AG09309 (cell line): ENCODE measurements around the gene NDUFS3.

Experiments
- DNase-seq: peaks from one replicate; pipeline ENCODE4 v3.0.0-alpha.2; 2010; ENCODE audit warnings: low read depth
- H3K4me3 ChIP-seq: 2 replicates; pipeline ENCODE4 v1.5.1; 2011; ENCODE audit warnings: mild to moderate bottlenecking, low read depth, low read length, moderate library complexity; ENCODE audit not compliant: control insufficient read depth
- CTCF ChIP-seq: IDR thresholded peaks from 2 replicates; pipeline ENCODE4 v1.5.1; 2011; ENCODE audit warnings: mild to moderate bottlenecking, low read depth, low read length, inconsistent platforms; ENCODE audit not compliant: insufficient read depth, control insufficient read depth; ENCODE audit errors: missing control alignments

Gene NDUFS3

GRCh38 chr11:47570651-47571356, 8.1 kb upstream of the NDUFS3 start:
- TF ChIP-seq CTCF, result no peak
- no peak for DNase-seq
- H3K4me3 ChIP-seq, result no peak overlapping the region

DNA sequence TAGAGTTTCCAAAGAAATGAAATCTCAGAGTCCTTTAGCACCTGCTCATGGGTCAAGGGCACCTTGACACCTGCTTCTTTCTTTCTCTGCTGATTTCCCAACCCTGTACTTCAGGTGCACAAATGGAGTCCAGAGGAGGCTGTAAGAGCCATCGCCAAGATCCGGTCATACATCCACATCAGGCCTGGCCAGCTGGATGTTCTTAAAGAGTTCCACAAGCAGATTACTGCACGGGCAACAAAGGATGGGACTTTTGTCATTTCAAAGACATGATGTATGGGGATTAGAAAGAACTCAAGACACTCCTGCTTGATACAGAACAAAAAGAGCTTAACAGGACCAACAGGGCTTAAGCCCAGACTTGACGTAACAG, 7.5 kb upstream of the NDUFS3 start:
- no peak for TF ChIP-seq CTCF
- DNase-seq, result no peak
- H3K4me3 ChIP-seq, result no peak overlapping the region

DNA sequence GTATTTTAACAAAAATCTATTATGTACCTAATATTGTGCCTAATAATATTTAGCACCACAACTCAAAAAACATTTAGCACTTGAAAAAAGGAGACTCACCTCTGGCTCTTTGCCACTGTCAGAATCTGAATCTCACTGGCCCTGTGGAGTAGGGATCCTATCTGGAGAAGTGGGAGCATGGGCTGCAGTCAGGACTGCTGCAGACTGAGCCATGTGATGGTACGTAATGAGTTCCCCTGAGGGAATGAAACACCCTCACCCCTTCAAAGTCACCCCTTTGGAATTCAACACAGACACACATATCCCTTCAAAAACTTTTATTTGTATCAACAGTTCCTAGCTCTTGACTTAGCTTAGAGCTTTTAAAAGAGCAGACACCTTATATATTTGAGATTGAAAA, 7.0 kb upstream of the NDUFS3 start:
- no peak for DNase-seq
- TF ChIP-seq CTCF, result no peak
- H3K4me3 ChIP-seq, result no peak overlapping the region

- no peak for DNase-seq
- H3K4me3 ChIP-seq, result no peak overlapping the region
- TF ChIP-seq CTCF, result no peak
Observed at GRCh38 chr11:47572715-47573255, 6.1 kb upstream of the NDUFS3 start.

DNA sequence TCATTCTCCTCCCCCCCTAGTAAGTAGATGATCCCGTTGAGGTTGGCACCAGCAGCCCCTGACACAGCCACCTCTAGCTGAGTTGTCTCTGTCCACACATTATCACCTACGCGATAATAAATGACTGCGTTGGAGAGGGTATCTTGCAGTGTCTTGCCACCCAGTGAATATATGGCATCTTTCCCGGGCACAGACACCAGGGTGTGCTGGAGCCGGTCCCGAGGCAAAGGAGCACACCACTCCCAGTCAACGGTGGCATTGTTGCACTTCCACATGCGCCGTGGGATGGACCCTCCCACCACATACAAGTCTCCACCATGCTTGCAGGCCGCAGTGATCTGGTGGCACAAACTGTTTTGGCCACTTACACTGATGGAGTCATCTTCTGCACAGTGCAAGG, 5.6 kb upstream of the NDUFS3 start:
- H3K4me3 ChIP-seq, result no peak overlapping the region
- DNase-seq, result no peak
- no peak for TF ChIP-seq CTCF

GRCh38 chr11:47577460-47578041, 1.3 kb upstream of the NDUFS3 start:
- no peak for TF ChIP-seq CTCF
- no peak for DNase-seq
- H3K4me3 ChIP-seq, result peak overlapping the region; percentile 84
